Transverse colon (tissue), 4 donors: ENCODE data around the gene FUT7. TPM values are rescaled to one million over a fixed set of nuclear protein-coding genes. Genes with fewer than 3 reads are reported as not detected.

Source experiments
- DNase-seq: peaks from one replicate; pipeline ENCODE4 v3.0.0-alpha.2; 2019
- H3K27ac ChIP-seq, 4 donors: fragments of 200-600 bp; sonication (generic); 2 replicates each; pipeline ENCODE4 v1.5.1; 2016 to 2018; ENCODE audit warnings: inconsistent platforms in 4 of 4
- H3K27me3 ChIP-seq: fragments of 200-600 bp; sonication (generic); 2 replicates; pipeline ENCODE4 v1.5.1; 2017; ENCODE audit warnings: inconsistent platforms
- H3K36me3 ChIP-seq, 4 donors: fragments of 200-600 bp; sonication (generic); 2 replicates each; pipeline ENCODE4 v1.5.1; 2017 to 2019; ENCODE audit warnings: inconsistent platforms in 4 of 4
- H3K4me1 ChIP-seq, 4 donors: fragments of 200-600 bp; sonication (generic); 2 replicates each; pipeline ENCODE4 v1.5.1; 2017 to 2020; ENCODE audit warnings: inconsistent platforms in 4 of 4
- H3K4me3 ChIP-seq, 4 donors: fragments of 200-600 bp; sonication (generic); 1 replicate in 1 of 4; 2 replicates in 3 of 4; pipeline versions ENCODE4 v1.5.1 to v1.6.1; 2017 to 2019; ENCODE audit warnings: inconsistent platforms in 4 of 4
- H3K9me3 ChIP-seq, 2 donors: fragments of 200-600 bp; sonication (generic); 2 replicates each; pipeline ENCODE4 v1.5.1; 2017 to 2019; ENCODE audit warnings: inconsistent platforms in 2 of 2
- CTCF ChIP-seq, 5 experiments: fragments of 200-600 bp in 3 of 5; fragments of 450-650 bp in 2 of 5; sonication (generic) in 3 of 5; IDR thresholded peaks; 1 replicate in 2 of 5; 2 replicates in 3 of 5; pipeline ENCODE4 v1.5.1; 2016 to 2017; ENCODE audit warnings: antibody characterized with exemption in 5 of 5, inconsistent platforms in 3 of 5, mild to moderate bottlenecking in 2 of 5, moderate library complexity in 1 of 5
- EP300 ChIP-seq: sonication (generic); formaldehyde crosslinking; IDR thresholded peaks from one replicate; pipeline ENCODE4 v1.6.1; 2017; ENCODE audit warnings: antibody characterized with exemption, low read depth
- POLR2A ChIP-seq: fragments of 450-650 bp; IDR thresholded peaks from one replicate; pipeline ENCODE4 v1.6.1; 2016; ENCODE audit warnings: antibody characterized with exemption, mild to moderate bottlenecking, moderate library complexity
- POLR2AphosphoS5 ChIP-seq, 3 donors: sonication (generic); formaldehyde crosslinking; IDR thresholded peaks; one replicate each; pipeline ENCODE4 v1.6.1; 2016; ENCODE audit warnings: antibody characterized with exemption in 3 of 3
- WGBS, 2 donors: methylation state at CpG; one replicate each; pipeline ENCODE4 v1.1.5; 2018; ENCODE audit warnings: low coverage in 1 of 2; 5-methylcytosine and 5-hydroxymethylcytosine counted together
- in situ Hi-C, 4 donors: fragments of 200-750 bp; cut with MboI; loops; one replicate each; pipeline versions ENCODE4 v1.15.0 to v1.15.1; 2017; ENCODE audit warnings: low sequenced_read_pairs in 3 of 4, low pct_ligation_motif_present in 1 of 4, low pct_unique_long_range_greater_than_20kb in 1 of 4
- intact Hi-C: fragments of 100-400 bp; cut with DNase I; formaldehyde crosslinking; loops from one replicate; pipeline ENCODE4 v1.15.1; 2023; ENCODE audit warnings: low total_unique reads
- total RNA-seq, 4 donors: library from RNA; depleted of rRNA; stranded (reverse); fragments of >200 nt; gene quantifications; one replicate each; pipeline ENCODE4 v1.1.0, GENCODE V29; 2016

The FUT7 gene
- total RNA-seq, 4 donors from 2014 or later, result not detected

- intact Hi-C loops, result no loop called here
- in situ Hi-C loops, result no loop called here
- DNase-seq, result no peak
- Histone ChIP-seq H3K27ac (no peak overlapping the region), H3K9me3 (no peaks in the 10 kb centered on the region), H3K27me3 (no peaks in the 10 kb centered on the region), H3K36me3 (no peaks in the 10 kb centered on the region), H3K4me1 (no peaks in the 10 kb centered on the region), H3K4me3 (no peak overlapping the region)
- WGBS, 2 donors, result 96% methylated on average over 14 of the region's 18 CpGs; no CpG with 5 or more reads in 1 of the 2 donors
- TF ChIP-seq CTCF (IDR thresholded peaks at IDR 0.05) (no peak), EP300 (no peak), POLR2AphosphoS5 (IDR thresholded peaks at IDR 0.05) (no peak), POLR2A (no peak)
Observed at GRCh38 chr9:137009217-137009616, 22.7 kb downstream of the FUT7 start.

GRCh38 chr9:137008312-137008711 lies 23.6 kb downstream of the FUT7 start:
- in situ Hi-C loops, result no loop called here

GRCh38 chr9:137007816-137008270 lies 24.0 kb downstream of the FUT7 start:
- TF ChIP-seq POLR2AphosphoS5 (IDR thresholded peaks at IDR 0.05) (no peak), CTCF (IDR thresholded peaks at IDR 0.05) (no peak), EP300 (no peak), POLR2A (no peak)
- no peaks in the 10 kb centered on the region for H3K27me3 ChIP-seq
- no peaks in the 10 kb centered on the region for H3K9me3 ChIP-seq
- intact Hi-C loops (no loop called here), in situ Hi-C loops (no loop called here)
- no peak overlapping the region for H3K27ac ChIP-seq
- WGBS, 2 donors, result 88% methylated on average over 12 of the region's 13 CpGs; no CpG with 5 or more reads in 1 of the 2 donors
- DNase-seq, result no peak
- no peaks in the 10 kb centered on the region for H3K4me1 ChIP-seq
- no peaks in the 10 kb centered on the region for H3K36me3 ChIP-seq
- no peak overlapping the region for H3K4me3 ChIP-seq

More at GRCh38 chr9:137008312-137008711, 23.6 kb downstream of the FUT7 start:
- Histone ChIP-seq H3K9me3 (no peaks in the 10 kb centered on the region), H3K4me3 (no peak overlapping the region), H3K4me1 (no peaks in the 10 kb centered on the region), H3K27ac (no peak overlapping the region), H3K27me3 (no peaks in the 10 kb centered on the region), H3K36me3 (no peaks in the 10 kb centered on the region)
- no peak for DNase-seq
- intact Hi-C loops, result no loop called here
- 94% methylated on average over 17 of the region's 22 CpGs; no CpG with 5 or more reads in 1 of the 2 donors for WGBS, 2 donors
- no peak for TF ChIP-seq POLR2AphosphoS5 (IDR thresholded peaks at IDR 0.05)
- TF ChIP-seq EP300, result no peak
- no peak for TF ChIP-seq CTCF (IDR thresholded peaks at IDR 0.05)
- TF ChIP-seq POLR2A, result no peak

GRCh38 chr9:137007108-137007815 lies 24.6 kb downstream of the FUT7 start:
- Histone ChIP-seq H3K27ac (no peak overlapping the region), H3K4me1 (no peaks in the 10 kb centered on the region), H3K9me3 (no peaks in the 10 kb centered on the region), H3K4me3 (no peak overlapping the region), H3K36me3 (no peaks in the 10 kb centered on the region), H3K27me3 (no peaks in the 10 kb centered on the region)
- DNase-seq, result no peak
- TF ChIP-seq EP300 (no peak), POLR2A (no peak), POLR2AphosphoS5 (IDR thresholded peaks at IDR 0.05) (no peak), CTCF (IDR thresholded peaks at IDR 0.05) (no peak)
- in situ Hi-C loops (no loop called here), intact Hi-C loops (no loop called here)
- WGBS, 2 donors, result 60 to 77% methylated on average over 1 to 25 of the region's 30 CpGs
